OCI-LY7 (cell line): ENCODE measurements around the gene CSTF1. TPM values are rescaled to one million over a fixed set of nuclear protein-coding genes. Genes with fewer than 3 reads are reported as not detected.

Experiments used
- BruUV-seq: library from RNA; stranded (reverse); fragments of 400-500 nt; replicated peaks from 2 replicates; lab custom pipeline; 2021; lab: Mats Ljungman, UMichigan
- CTCF ChIA-PET: fragments of 300-600 bp; sonication (Branson Sonifier 250); formaldehyde crosslinking; loops from one replicate; lab custom pipeline; 2022; ENCODE audit warnings: antibody characterized with exemption; ENCODE audit not compliant: unreplicated experiment; lab: Charles Lee
- POLR2A ChIA-PET: fragments of 300-600 bp; sonication (Branson Sonifier 250); formaldehyde crosslinking; loops from one replicate; lab custom pipeline; 2022; ENCODE audit warnings: antibody characterized with exemption; lab: Charles Lee
- DNase-seq: peaks from one replicate; pipeline ENCODE4 v3.0.0-alpha.2; 2015; ENCODE audit warnings: low spot score
- H2AFZ ChIP-seq: fragments of 200-600 bp; sonication (generic), shearing (Covaris generic); 2 replicates; pipeline ENCODE4 v1.6.1; 2014; ENCODE audit warnings: mild to moderate bottlenecking, antibody characterized with exemption, low read length, moderate library complexity
- H3K27ac ChIP-seq: fragments of 200-600 bp; sonication (generic); 2 replicates; pipeline ENCODE4 v1.5.1; 2014; ENCODE audit warnings: mixed run types, low read depth, mild to moderate bottlenecking, moderate library complexity, low read length, inconsistent platforms; ENCODE audit not compliant: poor library complexity, severe bottlenecking
- H3K36me3 ChIP-seq: fragments of 200-600 bp; sonication (generic); 2 replicates; pipeline ENCODE4 v1.6.1; 2014; ENCODE audit warnings: mild to moderate bottlenecking, antibody characterized with exemption, low read length, moderate library complexity, mixed read lengths; ENCODE audit not compliant: insufficient read depth
- H3K4me1 ChIP-seq: fragments of 200-600 bp; sonication (generic); 2 replicates; pipeline ENCODE4 v1.5.1; 2014; ENCODE audit warnings: mild to moderate bottlenecking, low read length; ENCODE audit not compliant: insufficient read depth, poor library complexity, severe bottlenecking
- H3K4me2 ChIP-seq: fragments of 200-600 bp; sonication (generic); 2 replicates; pipeline ENCODE4 v1.6.1; 2014; ENCODE audit warnings: mild to moderate bottlenecking, low read length
- H3K4me3 ChIP-seq: fragments of 200-600 bp; sonication (generic); 2 replicates; pipeline ENCODE4 v1.5.1; 2014; ENCODE audit warnings: mild to moderate bottlenecking, low read depth, low read length; ENCODE audit not compliant: poor library complexity, severe bottlenecking
- H3K79me2 ChIP-seq: fragments of 200-600 bp; sonication (generic); 2 replicates; pipeline ENCODE4 v1.6.1; 2016; ENCODE audit warnings: low read depth, mild to moderate bottlenecking, low read length, moderate library complexity, mixed read lengths; ENCODE audit not compliant: insufficient read depth
- H3K9me2 ChIP-seq: fragments of 200-600 bp; sonication (generic); 2 replicates; pipeline ENCODE4 v1.6.1; 2016; ENCODE audit warnings: mild to moderate bottlenecking, low read length, mixed read lengths; ENCODE audit not compliant: insufficient read depth
- H3K9me3 ChIP-seq: fragments of 200-600 bp; sonication (generic); 2 replicates; pipeline ENCODE4 v1.6.1; 2014; ENCODE audit warnings: mild to moderate bottlenecking, mixed run types, low read length, mixed read lengths
- H4K20me1 ChIP-seq: fragments of 200-600 bp; sonication (generic); 2 replicates; pipeline ENCODE4 v1.6.1; 2014; ENCODE audit warnings: mild to moderate bottlenecking, antibody characterized with exemption, low read length, moderate library complexity, mixed read lengths; ENCODE audit not compliant: insufficient read depth
- CTCF ChIP-seq: fragments of 200-600 bp; sonication (generic); conservative IDR thresholded peaks from 2 replicates; pipeline ENCODE4 v1.5.1; 2014; ENCODE audit warnings: mild to moderate bottlenecking, antibody characterized with exemption, low read length, moderate library complexity, mixed read lengths
- EZH2phosphoT487 ChIP-seq: fragments of 200-600 bp; sonication (generic); IDR thresholded peaks from 2 replicates; pipeline ENCODE4 v1.6.1; 2018; ENCODE audit warnings: low read depth, borderline replicate concordance, mild to moderate bottlenecking, mixed run types, antibody characterized with exemption, low read length, moderate library complexity, mixed read lengths
- intact Hi-C: fragments of 100-400 bp; cut with micrococcal nuclease; formaldehyde crosslinking; loops from one replicate; pipeline ENCODE4 v1.10.0; 2022; ENCODE audit not compliant: unreplicated experiment
- total RNA-seq, 2 experiments: library from RNA; depleted of rRNA in 1 of 2; stranded (reverse); fragments of >200 nt in 1 of 2; shearing (Covaris generic) in 1 of 2; gene quantifications; 2 replicates each; pipeline ENCODE4 v1.2.3, GENCODE V29; 2014 to 2022

CSTF1 gene
- total RNA-seq, 2 experiments from 2014 or later: 52.1 to 56.0 TPM

DNA sequence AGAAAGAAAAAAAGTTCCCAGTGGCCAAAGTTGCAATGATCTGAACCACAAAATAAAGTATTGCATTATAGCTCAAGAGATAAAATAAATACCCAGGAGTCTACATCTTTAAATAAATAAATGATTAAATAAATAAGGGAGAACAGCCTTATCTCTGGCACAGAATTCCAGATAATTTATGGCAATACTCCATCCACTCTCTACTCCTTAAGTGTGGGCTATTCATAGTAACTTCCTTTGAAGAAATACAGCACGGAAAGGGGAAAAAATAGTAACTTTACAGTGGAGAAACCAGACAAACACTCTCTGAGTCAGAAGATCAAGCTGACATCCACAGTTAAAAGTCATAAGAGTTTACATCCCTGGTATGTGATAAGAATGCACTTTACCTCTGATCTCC is 12.1 kb upstream of the CSTF1 start:
- Histone ChIP-seq H3K36me3 (peaks cover 99% of the 10 kb centered on the region), H3K27ac (no peak overlapping the region), H3K9me3 (no peaks in the 10 kb centered on the region), H2AFZ (no peak overlapping the region), H3K4me1 (peaks cover 5% of the 10 kb centered on the region), H3K4me3 (no peak overlapping the region), H4K20me1 (peaks cover 21% of the 10 kb centered on the region), H3K9me2 (no peaks in the 10 kb centered on the region), H3K4me2 (no peak overlapping the region), H3K79me2 (peaks cover 76% of the 10 kb centered on the region)
- TF ChIP-seq EZH2phosphoT487 (no peak), CTCF (no peak)
- POLR2A ChIA-PET: interaction anchor here (0.6 to 0.7 kb wide), 2 partner anchors 12 to 745 kb away, joined by 3 to 4 read pairs; no protein-coding TSS in a partner anchor
- no peak for DNase-seq
- CTCF ChIA-PET: no interaction called here
- BruUV-seq: no TSS peak
- intact Hi-C loops: no loop called here

GRCh38 chr20:56381501-56381900 is 10.9 kb upstream of the CSTF1 start:
- intact Hi-C loops: no loop called here
- Histone ChIP-seq H3K9me2 (no peaks in the 10 kb centered on the region), H3K36me3 (peaks cover 99% of the 10 kb centered on the region), H3K79me2 (peaks cover 74% of the 10 kb centered on the region), H3K4me2 (no peak overlapping the region), H3K9me3 (no peaks in the 10 kb centered on the region), H3K27ac (no peak overlapping the region), H4K20me1 (peaks cover 21% of the 10 kb centered on the region), H2AFZ (no peak overlapping the region), H3K4me1 (peaks cover 5% of the 10 kb centered on the region), H3K4me3 (no peak overlapping the region)
- BruUV-seq: no TSS peak
- ChIA-PET POLR2A (interaction anchor here (0.7 kb wide), 1 partner anchor 9 kb away, joined by 3 read pairs; no protein-coding TSS in a partner anchor), CTCF (no interaction called here)
- TF ChIP-seq CTCF (no peak), EZH2phosphoT487 (no peak)
- no peak for DNase-seq

GRCh38 chr20:56382696-56383095 is 9.7 kb upstream of the CSTF1 start:
- peaks cover 99% of the 10 kb centered on the region for H3K36me3 ChIP-seq
- intact Hi-C loops: no loop called here
- H3K4me1 ChIP-seq: peaks cover 5% of the 10 kb centered on the region
- no TSS peak for BruUV-seq
- no peak overlapping the region for H3K27ac ChIP-seq
- no peak overlapping the region for H2AFZ ChIP-seq
- no peak overlapping the region for H3K4me3 ChIP-seq
- TF ChIP-seq EZH2phosphoT487 (no peak), CTCF (no peak)
- H3K4me2 ChIP-seq: no peak overlapping the region
- DNase-seq: no peak
- H4K20me1 ChIP-seq: peaks cover 21% of the 10 kb centered on the region
- H3K79me2 ChIP-seq: peaks cover 74% of the 10 kb centered on the region
- POLR2A ChIA-PET: no interaction called here
- H3K9me3 ChIP-seq: no peaks in the 10 kb centered on the region
- no peaks in the 10 kb centered on the region for H3K9me2 ChIP-seq
- CTCF ChIA-PET: no interaction called here
